Heart right ventricle (tissue), 16 donors: ENCODE results near the gene CIAO2B. TPM values are rescaled to one million over a fixed set of nuclear protein-coding genes. Genes with fewer than 3 reads are reported as not detected.

Experiments used
- ATAC-seq, 8 donors: fragments of 200-7000 bp; cut with Tn5 transposase; one replicate each; pipeline ENCODE4 v1.9.1; 2020; ENCODE audit warnings: mild to moderate bottlenecking in 8 of 8, moderate library complexity in 8 of 8, moderate number of reproducible peaks in 1 of 8
- DNase-seq, 2 donors: peaks; one replicate each; pipeline ENCODE4 v3.0.0-alpha.2; 2020
- H3K27ac ChIP-seq, 10 donors: fragments of 200-600 bp; sonication (generic) in 2 of 10; one replicate each; pipeline versions ENCODE4 v1.5.0 to v1.8.0; 2020 to 2022; ENCODE audit warnings: mild to moderate bottlenecking in 3 of 10
- H3K27me3 ChIP-seq, 7 donors: fragments of 200-600 bp; one replicate each; pipeline ENCODE4 v1.8.0; 2021 to 2022; ENCODE audit warnings: mild to moderate bottlenecking in 2 of 7
- H3K36me3 ChIP-seq, 9 donors: fragments of 200-600 bp; sonication (generic) in 1 of 9; one replicate each; pipeline versions ENCODE4 v1.5.0 to v1.8.0; 2020 to 2022; ENCODE audit warnings: mild to moderate bottlenecking in 2 of 9
- H3K4me1 ChIP-seq, 9 donors: fragments of 200-600 bp; sonication (generic) in 1 of 9; one replicate each; pipeline versions ENCODE4 v1.5.0 to v1.8.0; 2020 to 2022; ENCODE audit warnings: mild to moderate bottlenecking in 4 of 9
- H3K4me3 ChIP-seq, 10 donors: fragments of 200-600 bp; sonication (generic) in 2 of 10; one replicate each; pipeline versions ENCODE4 v1.5.0 to v1.8.0; 2020 to 2022; ENCODE audit warnings: mild to moderate bottlenecking in 7 of 10, moderate library complexity in 2 of 10
- H3K9me3 ChIP-seq, 11 donors: fragments of 200-600 bp in 10 of 11; sonication (generic) in 2 of 11; one replicate each; pipeline versions ENCODE4 v1.5.0 to v1.8.0; 2013 to 2022; ENCODE audit warnings: mild to moderate bottlenecking in 2 of 11, control low read depth in 1 of 11, moderate library complexity in 1 of 11
- CTCF ChIP-seq, 9 donors: fragments of 200-600 bp; sonication (generic) in 2 of 9; IDR thresholded peaks; one replicate each; pipeline versions ENCODE4 v1.5.0 to v1.8.0; 2021 to 2022; ENCODE audit warnings: antibody characterized with exemption in 9 of 9, mild to moderate bottlenecking in 5 of 9, moderate library complexity in 1 of 9
- WGBS, 2 donors: extraction: QIAGEN DNeasy Blood & Tissue Kit; methylation state at CpG; one replicate each; pipeline ENCODE4 v1.1.7; 2013; ENCODE audit warnings: inconsistent platforms in 1 of 2; 5-methylcytosine and 5-hydroxymethylcytosine counted together
- intact Hi-C, 10 donors: fragments of 100-400 bp; cut with DNase I; formaldehyde crosslinking; loops; one replicate each; pipeline versions ENCODE4 v1.11.1 to v1.14.2; 2022
- polyA plus RNA-seq, 2 donors: library from polyadenylated mRNA; stranded (reverse); fragments of 200-250 nt; gene quantifications; one replicate each; pipeline ENCODE4 v1.2.3, GENCODE V29; 2013
- total RNA-seq, 10 donors: library from RNA; stranded (reverse); fragmentation: NEBNext Ultra II Directional in 3 of 10; extraction: Animal tissue kit (Norgen Biotek cat#: 25700) in 3 of 10; gene quantifications; one replicate each; pipeline versions ENCODE4 v1.2.1 to v1.2.4, GENCODE V29; 2021 to 2023
- donor health status: Arrhythmogenic right ventricular cardiomyopathy.
- donor health status: ischemic (EF 13 %, LVEDD 7.1; RV severe dilation, severe dysfunction).
- donor health status: healthy with polysubstance abuse.
- donor health status: DM: no; HTN: yes; CAD: no.
- donor health status: DM: no; HTN: no; CAD: no.
- donor health status: ischemic (EF 25% LVEDD 6.9; RV normal size, moderate dysfunction).
- donor health status: ischemic (EF 25% LVEDD 5.7; RV mildly dilated, moderate dysfunction).
- donor health status: healthy.
- donor health status: DM: yes; HTN: yes; CAD: no.
- donor health status: Ischemic cardiomyopathy.
- donor health status: ischemic (EF 35%, LVEDD 5.7; RV mildly dilated, moderate dysfunction).
- donor health status: nonischemic (EF 11% LVEDD 7.7; RV severe dilation, severe dysfunction).
- donor health status: DM: yes; HTN: yes; CAD: no.
- donor health status: PGD.
- donor health status: ischemic (EF 29% LVEDD 5.4; RV normal size, mild dysfunction).
- donor health status: nonischemic (EF 23%, LVEDD 6.1; RV moderate dilation, normal function).

The CIAO2B gene
- total and polyA plus RNA-seq, 12 donors, result 103 to 743 (median 115) TPM

DNA sequence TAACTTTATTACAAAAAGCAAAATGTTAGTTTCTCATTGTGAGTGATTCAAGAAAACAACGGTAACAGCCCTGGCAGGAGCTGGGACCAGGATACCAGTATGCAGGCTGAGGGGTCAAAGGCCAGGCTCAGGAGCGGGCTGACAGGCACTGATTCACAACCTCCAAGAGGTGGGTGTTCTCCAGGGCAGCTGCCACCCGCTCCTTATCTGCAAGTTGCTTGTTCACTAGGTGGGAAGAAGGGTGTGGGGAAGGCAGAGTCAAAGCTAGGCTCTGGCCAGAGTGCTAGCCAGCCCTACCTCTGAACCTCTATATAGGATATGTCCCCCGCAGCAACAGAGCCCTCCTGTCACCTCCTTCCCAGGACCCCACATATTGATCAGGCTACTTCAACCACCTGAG lies 2.1 kb downstream of the CIAO2B start:
- 81 to 88% methylated on average over 4 of the region's 4 CpGs for WGBS, 2 donors
- DNase-seq (peak in 1 of 2 donors; percentile 5), ATAC-seq (no peak)
- H3K9me3 ChIP-seq, result no peaks in the 10 kb centered on the region
- intact Hi-C loops, result loop anchor here in 3 of 10 donors (5.0 kb wide), 1 partner anchor 35 kb away; no protein-coding TSS in a partner anchor
- no peaks in the 10 kb centered on the region for H3K27me3 ChIP-seq
- no peak overlapping the region for H3K27ac ChIP-seq
- no peak overlapping the region for H3K4me3 ChIP-seq
- no peak for TF ChIP-seq CTCF (IDR thresholded peaks at IDR 0.05)
- peaks cover 0 to 32% (median 0%) of the 10 kb centered on the region in 9 donors for H3K36me3 ChIP-seq
- peaks cover 21 to 62% (median 45%) of the 10 kb centered on the region in 9 donors for H3K4me1 ChIP-seq

DNA sequence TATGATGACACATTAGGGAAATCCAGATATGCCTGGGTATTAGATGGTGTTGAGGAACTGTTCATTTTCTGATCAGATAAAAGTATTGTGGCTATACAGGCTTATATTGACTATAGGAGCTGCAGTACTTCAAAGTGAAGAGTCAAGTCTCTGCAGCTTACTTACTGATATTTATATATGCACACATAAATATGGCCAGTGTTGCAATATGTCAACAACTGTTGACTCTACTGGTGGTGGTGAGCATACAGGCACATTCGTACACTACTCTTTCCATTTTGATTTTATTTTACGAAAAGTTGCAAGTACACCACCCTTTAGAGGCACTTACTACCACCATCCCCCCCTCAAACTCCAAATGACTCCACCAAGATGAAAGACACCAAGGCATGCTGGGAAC lies 2.5 kb downstream of the CIAO2B start:
- peaks cover 0 to 30% (median 0%) of the 10 kb centered on the region in 9 donors for H3K36me3 ChIP-seq
- 90 to 94% methylated on average over 2 of the region's 2 CpGs for WGBS, 2 donors
- no peaks in the 10 kb centered on the region for H3K9me3 ChIP-seq
- TF ChIP-seq CTCF (IDR thresholded peaks at IDR 0.05), result no peak
- no peaks in the 10 kb centered on the region for H3K27me3 ChIP-seq
- H3K4me1 ChIP-seq, result peaks cover 20 to 62% (median 49%) of the 10 kb centered on the region in 9 donors
- intact Hi-C loops, result loop anchor here in 3 of 10 donors (5.0 kb wide), 1 partner anchor 34 kb away; no protein-coding TSS in a partner anchor
- no peak for DNase-seq
- no peak overlapping the region for H3K27ac ChIP-seq
- no peak overlapping the region for H3K4me3 ChIP-seq
- ATAC-seq, result no peak

DNA sequence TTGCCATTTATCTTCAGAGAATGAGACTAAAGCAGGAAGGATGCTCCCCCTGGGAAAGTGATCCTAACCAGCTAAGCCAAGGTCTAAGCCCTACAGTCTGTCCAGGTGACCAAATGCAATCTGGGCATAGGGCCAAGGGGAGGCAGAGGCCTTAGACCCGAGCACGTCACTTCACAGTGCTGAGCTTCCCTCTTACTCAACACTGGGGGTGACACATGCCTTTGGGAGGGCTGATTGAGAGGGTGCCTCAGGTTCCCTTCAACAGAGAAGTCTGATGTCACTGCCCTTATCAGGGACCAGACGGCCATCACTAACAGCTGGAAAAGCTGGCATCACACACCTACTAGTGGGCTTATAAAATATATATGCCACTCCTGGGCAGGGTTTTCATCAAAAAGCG lies 4.0 kb downstream of the CIAO2B start:
- no peak for TF ChIP-seq CTCF (IDR thresholded peaks at IDR 0.05)
- DNase-seq (peak in 1 of 2 donors; percentile 8), ATAC-seq (peak in 1 of 8 donors; percentile 11)
- WGBS, 2 donors, result 49% methylated on average over 4 of the region's 4 CpGs
- H3K27me3 ChIP-seq, result peaks cover 0 to 15% (median 0%) of the 10 kb centered on the region in 7 donors
- no peak overlapping the region for H3K4me3 ChIP-seq
- intact Hi-C loops, result loop anchor here in 3 of 10 donors (5.0 kb wide), 1 partner anchor 33 kb away; no protein-coding TSS in a partner anchor
- peak overlapping the region in 7 of 10 donors; percentile 5 to 96 (median 35) for H3K27ac ChIP-seq
- H3K4me1 ChIP-seq, result peaks cover 9 to 62% (median 41%) of the 10 kb centered on the region in 9 donors
- H3K9me3 ChIP-seq, result no peaks in the 10 kb centered on the region
- H3K36me3 ChIP-seq, result peaks cover 0 to 23% (median 0%) of the 10 kb centered on the region in 9 donors

- H3K27me3 ChIP-seq, result peaks cover 0 to 28% (median 7%) of the 10 kb centered on the region in 7 donors
- DNase-seq (no peak), ATAC-seq (no peak)
- H3K36me3 ChIP-seq, result peaks cover 0 to 23% (median 0%) of the 10 kb centered on the region in 9 donors
- peaks cover 8 to 69% (median 45%) of the 10 kb centered on the region in 9 donors for H3K4me1 ChIP-seq
- intact Hi-C loops, result loop anchor here in 2 of 10 donors (2.0 kb wide), 2 partner anchors 28 to 32 kb away; no protein-coding TSS in a partner anchor
- peak overlapping the region in 9 of 10 donors; percentile 33 to 97 (median 91) for H3K27ac ChIP-seq
- H3K9me3 ChIP-seq, result no peaks in the 10 kb centered on the region
- peak in 8 of 9 donors; percentile 19 to 60 (median 44) for TF ChIP-seq CTCF (IDR thresholded peaks at IDR 0.05)
- WGBS, 2 donors, result 67 to 72% methylated on average over 10 of the region's 10 CpGs
- H3K4me3 ChIP-seq, result no peak overlapping the region
Measured at GRCh38 chr16:66928702-66929388, 5.4 kb downstream of the CIAO2B start.
